Activated effector memory CD4-positive, alpha-beta T cell treated with Interleukin-2 at 50 U/mL for 16 hours (primary cell): ENCODE measurements around the gene CCDC50.

ENCODE experiments used
- DNase-seq: peaks from one replicate; pipeline ENCODE4 v3.0.0-alpha.2; 2020

CCDC50 gene

DNA sequence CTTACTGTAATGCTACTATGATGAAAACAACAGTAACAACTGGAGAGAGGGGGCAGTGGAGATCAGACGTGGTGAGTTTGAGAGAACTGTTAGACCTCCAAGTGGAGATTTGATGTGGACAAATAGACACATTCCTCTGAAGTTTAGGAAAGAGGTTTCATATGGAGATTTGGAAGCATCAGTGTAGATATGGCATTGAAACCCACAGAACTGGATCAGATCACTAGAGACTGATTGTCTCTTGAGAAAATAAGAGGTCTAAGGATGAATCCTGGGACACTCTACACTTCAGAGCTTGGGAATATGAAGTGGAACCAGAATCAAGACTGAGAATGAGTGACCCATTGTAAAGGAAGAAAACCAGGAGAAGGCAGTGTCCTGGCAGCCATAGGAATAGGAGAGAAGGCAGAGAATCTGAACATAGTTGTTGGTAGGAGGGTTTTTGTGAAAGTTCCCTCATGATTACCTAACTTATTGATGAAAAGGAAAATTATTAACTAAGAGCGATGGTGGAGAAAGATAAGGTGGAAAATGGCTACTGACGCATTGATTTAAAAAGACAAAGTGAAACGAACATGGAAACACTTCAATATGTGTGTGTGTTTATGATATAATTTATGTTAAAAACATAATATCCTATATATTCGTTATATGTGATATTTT, 102.1 kb downstream of the CCDC50 start:
- DNase-seq, result no peak

DNA sequence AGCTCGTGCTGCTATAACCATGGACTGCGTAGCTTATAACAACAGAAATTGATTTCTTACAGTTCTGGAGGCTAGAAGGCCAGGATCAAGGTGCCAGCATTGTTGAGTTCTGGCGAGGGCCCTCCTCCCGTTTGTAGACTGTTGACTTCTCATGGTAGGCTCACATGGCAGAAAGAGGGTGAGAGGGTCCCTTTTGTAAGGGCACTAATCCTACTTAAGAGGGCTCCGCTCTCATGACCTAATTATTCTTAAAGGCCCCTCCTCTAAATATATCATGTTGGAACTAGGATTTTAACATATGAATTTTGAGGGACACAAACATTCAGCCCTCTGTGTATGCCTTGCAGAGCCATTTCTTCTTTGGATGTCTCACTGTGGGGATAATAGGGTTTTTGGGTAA, 103.0 kb downstream of the CCDC50 start:
- no peak for DNase-seq

DNA sequence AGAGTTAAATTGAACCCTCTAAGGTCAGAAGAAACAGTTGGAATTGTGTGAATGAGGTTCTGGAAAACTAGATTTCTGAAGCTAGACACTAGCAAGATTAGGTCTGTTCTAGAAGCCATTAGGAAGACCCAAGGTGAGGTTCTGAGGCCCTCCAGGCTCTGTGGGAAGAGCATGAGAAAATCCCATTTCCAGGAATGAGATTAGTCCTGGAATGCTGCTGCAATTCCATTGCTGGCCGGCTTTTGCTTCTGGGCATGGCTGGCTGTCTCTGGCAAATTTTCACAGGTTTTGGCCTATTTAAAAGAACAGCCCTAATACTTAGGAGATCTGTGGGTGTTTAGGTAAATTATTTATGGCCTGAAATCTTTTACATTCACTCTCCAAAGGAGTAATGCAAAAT, 104.8 kb downstream of the CCDC50 start:
- DNase-seq, result no peak

DNA sequence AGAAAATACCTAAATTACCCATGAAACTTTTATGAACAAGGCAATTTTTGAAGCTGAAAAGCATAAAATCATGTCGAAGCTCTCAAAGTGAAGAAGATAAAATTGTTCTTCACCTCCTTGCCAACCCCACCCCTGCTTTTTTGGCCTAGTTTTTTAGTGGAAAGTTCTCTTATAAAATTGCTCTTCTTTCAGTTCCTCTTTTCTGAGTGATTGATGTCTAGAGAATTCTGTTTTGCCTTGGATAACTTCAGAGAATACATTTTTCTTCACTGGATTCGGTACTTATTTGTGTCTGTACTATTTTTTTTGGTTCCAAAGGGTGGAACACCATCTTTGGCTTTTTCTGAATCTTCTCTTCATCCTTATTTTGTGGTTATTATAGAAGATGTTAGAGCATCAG, 106.8 kb downstream of the CCDC50 start:
- no peak for DNase-seq

DNA sequence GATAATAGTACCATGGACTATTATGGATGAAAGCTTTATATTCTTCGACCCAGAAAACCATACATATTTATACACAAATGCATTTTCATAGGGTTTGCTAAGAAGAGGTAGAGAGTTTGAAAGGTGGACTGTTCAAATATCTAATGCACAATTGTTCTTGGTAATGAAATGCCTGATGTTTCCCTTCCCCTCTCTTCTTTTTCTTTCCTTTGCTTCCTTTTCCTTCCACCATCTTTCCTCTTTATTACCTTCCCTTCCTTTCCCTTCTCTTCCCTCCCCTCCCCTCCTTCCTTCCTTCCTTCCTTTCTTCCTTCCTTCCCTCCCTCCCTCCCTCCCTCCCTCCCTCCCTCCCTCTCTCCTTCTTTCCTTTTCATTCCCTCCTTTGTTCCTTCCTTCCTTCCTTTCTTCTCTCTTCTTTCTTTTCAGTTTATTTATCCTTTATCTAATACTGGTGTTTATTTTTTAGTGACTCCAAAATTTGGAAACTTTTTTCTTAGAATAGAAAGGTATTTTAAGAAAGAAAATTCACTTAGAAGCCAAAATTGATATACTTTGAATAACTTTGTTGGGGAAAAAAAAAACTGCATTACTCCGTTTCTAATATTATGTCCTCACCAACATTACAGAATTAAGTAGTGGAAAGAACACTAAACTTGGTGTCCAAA, 109.1 kb downstream of the CCDC50 start:
- DNase-seq, result no peak

DNA sequence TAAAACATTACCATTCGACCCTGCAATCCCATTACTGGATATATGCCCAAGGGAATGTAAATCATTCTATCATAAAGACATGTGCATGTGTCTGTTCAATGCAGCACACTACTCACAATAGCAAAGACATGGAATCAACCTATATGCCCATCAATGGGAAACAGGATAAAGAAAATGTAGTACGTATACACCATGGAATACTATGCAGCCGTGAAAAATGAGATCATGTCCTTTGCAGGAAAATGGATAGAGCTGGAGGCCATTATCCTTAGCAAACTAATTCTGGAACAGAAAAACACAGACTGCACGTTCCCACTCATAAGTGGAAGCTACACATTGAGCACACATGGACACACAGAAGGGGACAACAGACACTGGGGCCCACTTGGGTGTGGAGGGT, 111.3 kb downstream of the CCDC50 start:
- no peak for DNase-seq

DNA sequence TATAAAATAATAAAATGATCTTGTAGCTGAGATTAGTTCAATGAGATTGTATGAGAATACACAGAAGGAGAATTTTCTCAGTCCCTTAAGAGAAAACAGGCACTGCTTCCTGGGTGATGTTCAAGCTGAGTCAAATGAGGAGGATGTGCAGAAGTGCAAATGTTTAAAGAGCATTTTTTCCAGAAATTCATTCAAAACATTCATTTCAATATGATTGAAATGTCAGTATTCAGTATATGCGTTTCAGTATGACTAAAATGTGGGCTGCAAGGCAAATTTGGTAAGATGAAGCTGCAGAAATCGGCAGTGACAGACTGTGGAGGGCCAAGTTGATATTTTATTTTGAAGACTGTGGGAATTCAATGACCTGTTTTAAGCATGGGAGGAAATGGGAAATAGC, 112.5 kb downstream of the CCDC50 start:
- no peak for DNase-seq

DNA sequence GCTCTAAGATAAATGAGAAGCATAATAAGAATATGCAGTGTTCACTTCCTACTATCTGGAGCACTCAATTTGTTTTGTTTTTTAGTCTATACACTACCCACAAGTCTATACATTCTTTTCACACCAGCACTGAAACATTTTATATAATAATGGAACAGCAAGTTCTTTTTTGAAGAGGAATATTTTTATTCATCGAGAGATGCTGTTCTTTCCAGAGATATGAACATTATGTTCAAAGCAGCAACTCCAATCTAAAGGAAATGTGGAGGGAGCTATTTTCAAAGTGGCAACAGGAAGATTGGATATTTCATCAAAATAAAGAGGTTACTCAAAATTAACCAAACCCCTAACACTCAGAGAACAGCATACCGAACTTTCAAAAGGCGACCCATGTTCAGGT, 115.4 kb downstream of the CCDC50 start:
- DNase-seq, result no peak
